ENCODE measurements around the gene ACOT7.
"Not testable (repeated sequence)": the region's sequence is repeated elsewhere in the genome, so short reads cannot be mapped to it uniquely, and the experiment has no call there.

ACOT7 gene, protein sequence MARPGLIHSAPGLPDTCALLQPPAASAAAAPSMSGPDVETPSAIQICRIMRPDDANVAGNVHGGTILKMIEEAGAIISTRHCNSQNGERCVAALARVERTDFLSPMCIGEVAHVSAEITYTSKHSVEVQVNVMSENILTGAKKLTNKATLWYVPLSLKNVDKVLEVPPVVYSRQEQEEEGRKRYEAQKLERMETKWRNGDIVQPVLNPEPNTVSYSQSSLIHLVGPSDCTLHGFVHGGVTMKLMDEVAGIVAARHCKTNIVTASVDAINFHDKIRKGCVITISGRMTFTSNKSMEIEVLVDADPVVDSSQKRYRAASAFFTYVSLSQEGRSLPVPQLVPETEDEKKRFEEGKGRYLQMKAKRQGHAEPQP
- total RNA-seq = 5.6 to 49.5 (median 6.0) reads per million in 3 experiments

DNA sequence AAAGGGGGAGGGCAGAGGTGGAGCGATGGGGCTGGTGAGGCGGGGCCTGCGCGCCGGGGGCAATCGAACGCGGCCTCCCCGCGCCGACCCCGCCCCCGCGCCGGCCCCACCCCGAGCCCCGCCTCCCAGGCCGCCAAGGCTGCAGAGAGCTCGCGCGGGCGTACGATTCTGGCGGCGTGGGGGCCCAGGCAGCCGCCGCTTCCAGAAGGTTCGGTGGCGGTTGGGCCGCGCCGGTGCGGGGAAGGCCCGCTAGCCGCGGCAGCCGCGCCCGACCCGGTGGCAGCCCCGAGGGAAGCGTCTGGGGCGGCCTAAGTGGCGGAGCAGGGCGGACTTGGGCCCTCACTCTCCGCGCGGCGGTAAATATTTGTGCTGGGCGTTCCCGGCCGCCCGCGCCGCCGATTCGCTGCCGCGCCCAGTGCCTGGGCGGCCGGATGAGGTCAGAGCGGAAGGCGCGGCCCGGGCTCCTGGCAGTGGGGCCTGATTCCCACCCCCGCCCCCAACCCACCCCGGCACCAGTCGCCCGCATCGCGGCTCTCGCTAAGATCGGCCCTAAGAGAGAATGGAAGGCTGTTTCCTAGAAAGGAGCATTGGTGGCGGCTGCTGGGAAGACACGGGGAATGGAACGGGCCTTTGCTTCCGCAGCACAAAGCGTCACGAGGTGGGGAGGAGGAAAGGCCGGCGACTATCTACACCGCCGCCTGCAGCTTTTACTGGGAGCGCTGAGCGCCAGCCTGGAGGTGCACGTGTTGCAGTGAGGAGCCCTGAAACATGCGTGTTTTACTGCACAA is at the start of gene ACOT7:
TSS of gene ACOT7 (minus strand) at position 368 of the 788 bp plus-strand sequence. CDS start 368 bp downstream, outside the sequence.
- DNase-seq = peak; percentile 90

DNA sequence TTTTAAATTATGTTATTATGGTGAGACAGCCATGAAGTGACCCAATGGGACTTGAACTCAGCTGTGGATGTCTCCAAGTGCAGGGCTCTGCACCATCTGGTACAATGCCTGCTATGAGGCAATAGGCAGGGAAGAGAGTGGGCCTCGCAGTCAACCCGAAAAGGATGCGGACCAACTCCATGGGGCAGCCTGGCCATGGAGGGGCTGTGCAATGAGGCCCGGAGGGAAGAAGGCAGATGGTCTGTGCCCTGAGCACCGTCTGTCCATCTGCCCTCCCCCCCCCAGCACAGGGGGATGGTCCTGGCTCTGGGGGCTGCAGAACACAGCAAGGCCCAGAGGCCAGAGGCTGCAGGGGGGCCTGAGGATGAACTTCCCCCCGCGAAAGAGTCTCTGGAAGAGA is 48.0 kb upstream of the ACOT7 start:
- DNase-seq = no peak

DNA sequence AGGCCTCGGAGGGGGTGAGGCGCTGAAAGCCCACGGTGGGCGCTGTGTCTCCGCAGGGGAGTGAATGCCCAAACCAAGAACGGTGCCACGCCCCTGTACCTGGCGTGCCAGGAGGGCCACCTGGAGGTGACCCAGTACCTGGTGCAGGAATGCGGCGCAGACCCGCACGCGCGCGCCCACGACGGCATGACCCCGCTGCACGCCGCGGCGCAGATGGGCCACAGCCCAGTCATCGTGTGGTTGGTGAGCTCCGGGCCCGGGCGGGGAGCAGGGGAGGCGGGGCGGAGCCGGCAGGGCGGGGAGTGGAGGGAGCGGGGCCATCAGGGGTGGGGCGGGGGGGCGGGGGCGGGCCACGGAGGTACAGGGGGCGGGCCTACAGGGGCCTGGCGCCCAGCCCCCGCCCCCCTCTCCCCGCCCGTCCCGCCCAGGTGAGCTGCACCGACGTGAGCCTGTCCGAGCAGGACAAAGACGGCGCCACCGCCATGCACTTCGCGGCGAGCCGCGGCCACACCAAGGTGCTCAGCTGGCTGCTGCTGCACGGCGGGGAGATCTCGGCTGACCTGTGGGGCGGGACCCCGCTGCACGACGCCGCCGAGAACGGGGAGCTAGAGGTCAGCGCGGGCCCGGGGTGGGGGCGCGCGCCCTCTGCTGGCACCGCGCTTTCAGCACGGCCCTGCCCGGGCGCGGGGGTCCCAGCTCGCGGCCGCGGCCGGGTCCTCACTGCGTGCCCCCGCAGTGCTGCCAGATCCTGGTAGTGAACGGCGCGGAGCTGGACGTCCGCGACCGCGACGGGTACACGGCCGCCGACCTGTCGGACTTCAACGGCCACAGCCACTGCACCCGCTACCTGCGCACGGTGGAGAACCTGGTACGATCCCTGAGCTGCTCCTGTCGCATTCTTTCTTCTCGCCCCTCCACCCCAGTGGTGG is 46.9 kb upstream of the ACOT7 start:
- DNase-seq = peak; percentile 65

DNA sequence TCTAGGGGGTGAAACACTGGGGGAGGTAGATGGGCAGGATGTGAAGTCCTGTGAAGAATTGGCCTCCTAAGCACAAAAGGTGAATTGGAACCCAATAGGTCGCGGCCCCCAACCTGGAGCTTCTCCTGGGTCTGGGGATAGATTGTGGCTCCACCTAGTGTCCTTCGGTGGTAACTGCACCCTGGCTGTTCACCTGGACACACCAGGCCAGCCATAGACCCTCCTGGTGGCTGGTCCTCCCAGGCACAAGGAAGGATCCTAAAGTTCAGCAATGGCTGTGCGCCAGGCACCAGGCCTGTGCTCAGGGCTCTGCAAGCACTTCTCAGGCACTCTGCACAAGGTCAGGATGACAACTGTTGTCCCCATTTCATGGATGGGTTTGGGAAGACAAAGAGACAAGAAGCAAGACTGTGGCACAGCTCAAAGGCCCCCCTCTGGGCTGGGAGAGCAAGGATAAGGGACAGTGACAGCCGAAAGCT is 44.5 kb upstream of the ACOT7 start:
- DNase-seq = peak; percentile 68

DNA sequence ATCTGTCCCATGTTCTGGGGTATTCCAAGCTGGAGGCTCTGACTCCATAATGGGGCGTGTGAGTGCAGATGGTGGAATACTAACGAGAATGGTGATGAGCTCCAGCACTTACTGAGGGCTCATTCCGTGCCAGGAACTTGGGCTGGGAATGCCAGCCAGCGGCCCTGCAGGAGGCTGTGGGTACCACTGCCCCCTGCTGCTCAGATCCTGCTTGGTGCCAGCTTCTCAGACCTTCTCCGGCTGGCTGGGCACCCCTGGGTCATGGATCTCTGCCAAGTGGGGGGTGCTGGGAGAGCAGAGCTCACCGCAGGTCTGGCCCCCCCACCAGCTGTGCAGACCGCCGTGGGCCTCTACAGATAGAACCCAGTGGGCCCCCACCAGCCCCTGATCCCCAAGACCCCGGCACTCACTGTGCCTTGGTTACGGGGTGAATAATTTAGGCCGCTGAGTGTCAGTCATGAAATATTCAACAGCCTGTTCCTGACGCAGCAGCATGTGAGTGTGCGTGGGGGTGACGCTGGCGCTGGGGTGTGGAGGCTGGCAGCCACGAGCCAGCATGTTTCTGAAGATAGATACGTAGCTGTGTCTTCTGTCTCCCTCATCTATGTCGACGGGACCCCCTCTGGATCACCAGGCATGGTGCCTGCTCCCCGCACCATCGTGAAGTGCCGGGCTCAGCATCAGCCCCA is 43.6 kb upstream of the ACOT7 start:
- DNase-seq = not testable (repeated sequence)

DNA sequence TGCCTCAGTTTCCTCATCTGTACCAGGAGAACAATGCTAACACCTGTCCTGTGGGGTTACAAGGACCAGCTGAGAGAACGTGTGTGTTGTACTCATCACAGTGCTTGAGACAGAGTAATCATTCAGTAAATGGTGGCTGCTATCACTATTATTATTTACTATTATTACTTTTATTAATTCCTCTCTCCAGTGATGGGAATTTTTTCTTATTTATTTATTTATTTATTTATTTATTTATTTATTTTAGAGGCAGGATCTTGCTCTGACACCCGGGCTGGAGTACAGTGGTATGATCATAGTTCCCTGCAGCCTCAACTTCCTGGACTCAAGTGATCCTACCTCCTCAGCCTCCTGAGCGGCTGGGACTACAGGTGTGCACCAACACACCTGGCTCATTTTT is 42.7 kb upstream of the ACOT7 start:
- DNase-seq = not testable (repeated sequence)

DNA sequence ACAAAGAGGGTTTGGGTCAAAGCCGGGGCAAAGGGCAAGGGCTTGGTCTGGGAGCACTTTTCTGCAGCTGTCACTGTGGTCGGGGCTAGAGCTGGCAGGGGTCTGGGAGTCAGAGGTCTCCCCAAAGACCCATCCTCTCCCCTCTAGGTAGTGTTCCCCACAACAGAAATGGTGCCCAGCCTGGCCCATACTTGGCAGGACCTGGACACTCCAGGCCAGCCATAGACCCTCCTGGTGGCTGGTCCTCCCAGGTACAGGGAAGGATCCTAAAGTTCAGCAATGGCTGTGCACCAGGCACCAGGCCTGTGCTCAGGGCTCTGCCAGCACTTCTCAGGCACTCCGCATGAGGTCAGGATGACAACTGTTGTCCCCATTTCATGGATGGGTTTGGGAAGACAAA is 42.0 kb upstream of the ACOT7 start:
- DNase-seq = no peak

DNA sequence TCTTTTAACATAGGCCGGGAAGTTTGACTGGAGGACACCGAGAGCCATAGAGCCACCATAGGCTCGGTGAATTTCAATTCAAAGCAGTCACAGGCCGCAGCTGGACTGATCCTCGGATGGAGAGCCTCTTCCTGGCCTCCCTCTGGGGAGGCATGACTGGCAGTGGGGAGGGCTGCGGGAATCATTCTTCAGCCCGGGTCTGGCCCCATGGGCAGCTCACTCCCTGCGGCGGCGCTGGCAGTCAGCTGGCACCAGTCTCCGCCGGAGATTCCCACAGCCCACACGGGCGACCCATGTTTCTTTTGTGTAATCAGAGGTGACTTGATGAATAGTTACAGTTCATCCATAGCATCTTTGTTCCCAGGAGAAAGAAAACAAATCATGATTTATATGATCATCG is 41.6 kb upstream of the ACOT7 start:
- no peak for DNase-seq

DNA sequence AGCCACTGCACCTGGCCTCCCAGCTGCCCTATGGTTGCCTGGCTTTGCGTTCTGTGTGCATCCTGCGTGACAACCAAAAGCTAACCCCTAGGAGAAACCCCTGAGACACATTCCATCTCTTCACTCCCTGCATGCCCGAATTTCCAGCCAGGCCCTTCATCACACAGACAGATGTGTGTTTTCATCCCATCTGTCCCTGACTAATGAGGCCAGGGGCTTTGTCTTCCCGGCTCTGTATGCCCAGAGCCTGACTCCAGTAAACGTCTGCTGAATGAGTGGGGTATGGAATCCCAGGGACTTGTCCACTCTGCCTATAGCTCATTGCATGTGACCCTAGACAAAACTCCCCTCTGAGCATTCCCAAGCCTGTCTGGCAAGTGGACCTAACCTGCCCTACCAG is 40.6 kb upstream of the ACOT7 start:
- DNase-seq = no peak

DNA sequence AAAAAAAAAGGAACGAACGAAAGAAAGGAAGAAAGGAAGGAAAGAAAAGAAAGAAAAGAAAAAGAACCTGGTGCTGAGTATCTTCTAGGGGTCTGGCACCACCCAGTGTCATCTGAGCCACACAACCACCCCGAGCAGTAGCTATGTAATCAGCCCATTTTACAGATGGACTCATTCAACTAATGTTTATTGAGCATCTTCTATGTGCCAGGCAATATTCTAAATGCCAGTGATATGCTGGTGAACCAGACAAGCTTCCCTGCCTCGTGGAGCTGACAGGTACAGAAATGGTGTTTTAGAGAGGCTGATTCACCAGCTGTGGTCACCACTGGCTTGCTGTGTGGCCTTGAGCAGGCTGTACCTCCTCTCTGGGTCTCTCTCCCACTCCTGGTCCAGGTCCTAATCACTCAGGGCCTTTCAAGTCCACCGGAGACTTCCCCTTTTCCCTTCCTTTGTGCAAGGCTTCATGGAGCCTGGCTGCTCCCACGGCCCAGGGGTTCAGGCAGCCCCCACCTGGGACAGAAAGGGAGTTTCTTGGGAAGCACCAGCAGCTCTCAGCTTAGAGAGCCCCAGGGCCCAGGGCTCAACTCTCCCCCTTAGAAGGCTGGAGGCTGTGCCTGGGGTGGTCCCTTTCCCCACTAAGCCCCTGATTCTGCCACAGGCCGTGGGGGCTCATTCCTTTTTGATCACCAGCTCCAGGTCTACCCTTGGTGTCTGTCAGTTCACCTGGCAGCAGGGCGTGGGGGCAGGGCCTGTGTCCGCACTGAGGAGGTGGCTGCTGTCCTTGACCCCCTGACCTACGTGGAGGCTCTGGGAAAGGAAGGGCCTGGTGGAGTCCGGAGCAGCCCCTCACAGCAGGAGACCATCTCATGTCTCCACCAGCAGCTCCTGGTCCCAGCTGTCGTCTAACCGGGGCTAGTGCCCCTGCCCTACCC is 38.3 kb upstream of the ACOT7 start:
- DNase-seq = not testable (repeated sequence)

DNA sequence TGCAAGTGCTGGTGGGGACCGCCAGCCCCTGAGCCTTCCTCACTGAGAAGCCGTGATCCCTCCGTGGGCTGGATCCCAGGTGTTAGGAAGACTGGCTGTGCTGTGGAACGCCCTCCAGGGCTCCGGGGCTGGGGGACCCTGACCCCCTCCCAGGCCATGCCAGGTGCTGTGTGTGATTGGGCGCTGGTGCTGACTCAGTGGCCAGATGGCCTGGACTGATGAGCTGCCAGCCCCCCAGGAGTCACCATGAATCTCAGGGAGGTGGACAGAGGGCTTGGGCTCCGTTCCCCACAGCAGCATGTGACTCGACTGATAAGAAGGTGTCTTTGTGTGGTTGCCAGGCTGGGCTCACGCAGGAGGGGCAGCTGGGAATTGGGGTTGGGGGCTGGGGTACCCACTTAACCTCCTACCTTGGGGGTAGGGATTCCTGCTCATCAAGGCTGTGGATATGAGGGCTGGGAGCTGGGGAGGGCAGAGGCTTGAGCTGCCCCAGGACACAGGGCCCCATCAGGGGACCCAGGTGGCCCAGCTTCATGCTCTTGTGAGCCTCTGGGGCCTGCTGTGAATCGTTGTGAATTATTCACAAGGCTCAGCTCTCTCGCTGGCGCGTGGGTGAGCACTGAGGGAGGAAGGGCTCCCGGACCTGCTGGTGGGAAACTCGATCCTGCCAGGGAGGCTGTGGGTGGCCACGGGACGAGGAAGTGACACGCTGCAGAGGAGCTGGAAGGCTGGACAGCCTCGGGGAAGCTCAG is 36.3 kb upstream of the ACOT7 start:
- DNase-seq = not testable (repeated sequence)

DNA sequence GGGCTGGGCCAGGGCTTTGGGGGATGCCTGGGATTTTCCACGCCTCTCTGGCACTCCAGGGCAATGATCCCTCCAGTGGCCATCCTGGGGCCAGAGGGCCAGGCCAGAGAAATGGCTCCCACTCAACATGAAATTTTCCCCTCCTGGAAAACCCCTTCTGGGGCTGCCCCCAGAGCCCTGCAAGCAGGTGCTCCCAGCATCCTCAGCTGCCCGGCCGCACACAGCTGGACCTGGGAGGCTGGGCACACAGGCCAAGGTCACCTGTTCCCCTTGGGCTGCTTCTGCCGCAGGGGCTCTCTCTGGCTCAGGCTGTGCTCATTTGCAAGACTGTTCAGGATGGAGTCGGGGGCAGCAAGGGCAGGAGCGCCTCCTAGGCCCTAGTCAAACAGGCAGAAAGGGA is 34.9 kb upstream of the ACOT7 start:
- not testable (repeated sequence) for DNase-seq

DNA sequence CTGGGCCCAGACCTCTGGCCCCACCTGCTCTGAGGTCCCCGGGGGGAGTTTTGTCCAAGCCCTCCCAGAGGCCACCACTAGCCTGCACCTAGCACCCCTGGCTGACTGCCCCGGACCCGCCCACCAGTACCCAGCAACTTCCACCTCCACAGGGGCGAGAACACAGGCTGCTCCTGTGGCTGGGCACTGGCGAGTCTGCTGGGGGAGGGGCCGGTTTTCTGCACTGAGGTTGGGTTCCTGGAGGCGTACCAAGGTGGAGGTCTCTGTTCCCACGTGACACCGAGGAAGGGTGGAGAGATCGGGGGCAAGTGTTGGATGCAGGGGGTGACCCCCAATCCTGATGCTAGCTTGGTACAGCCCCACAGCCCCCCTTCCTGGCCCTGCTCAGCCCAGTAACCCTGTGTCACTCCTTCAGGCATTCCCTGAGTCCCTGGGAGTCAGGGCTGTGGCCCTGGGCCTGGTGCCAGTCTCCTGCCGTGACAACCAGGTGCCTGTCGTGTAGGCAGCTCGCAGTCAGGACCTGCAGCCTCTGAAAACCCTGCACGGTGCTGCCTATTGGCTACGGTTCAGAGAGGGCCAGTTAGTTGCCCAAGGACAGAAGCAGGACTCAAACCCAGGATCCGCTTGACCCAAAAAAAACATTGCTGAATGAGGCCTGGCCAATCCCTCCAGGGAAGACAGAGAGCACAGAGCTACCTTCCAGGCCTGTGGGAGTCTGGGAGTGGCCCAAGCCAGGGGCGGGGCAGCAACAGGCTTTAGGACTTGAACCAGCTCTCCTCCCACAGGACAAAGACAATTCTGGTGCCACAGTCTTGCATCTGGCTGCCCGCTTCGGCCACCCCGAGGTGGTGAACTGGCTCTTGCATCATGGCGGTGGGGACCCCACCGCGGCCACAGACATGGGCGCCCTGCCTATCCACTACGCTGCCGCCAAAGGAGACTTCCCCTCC is 34.1 kb upstream of the ACOT7 start:
- no peak for DNase-seq

DNA sequence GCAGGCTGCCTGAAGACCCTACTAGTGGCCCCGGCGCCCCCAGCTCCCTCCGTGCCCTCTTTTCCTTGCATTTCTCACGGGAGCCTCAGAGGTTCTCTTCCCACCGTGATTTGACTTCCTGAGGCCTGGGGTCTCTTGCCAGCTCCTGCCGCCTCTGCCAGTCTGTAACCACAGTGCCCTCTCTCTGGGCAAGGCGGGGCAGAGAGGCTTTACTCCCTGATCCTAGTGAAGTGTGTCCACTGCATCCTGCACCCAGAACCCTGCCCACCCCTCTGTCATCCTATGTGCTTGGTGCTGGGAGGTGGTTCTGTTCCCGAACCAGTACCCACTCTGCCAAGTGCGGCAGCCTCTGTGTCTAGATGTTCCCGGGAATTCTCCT is 33.4 kb upstream of the ACOT7 start:
- DNase-seq = no peak

DNA sequence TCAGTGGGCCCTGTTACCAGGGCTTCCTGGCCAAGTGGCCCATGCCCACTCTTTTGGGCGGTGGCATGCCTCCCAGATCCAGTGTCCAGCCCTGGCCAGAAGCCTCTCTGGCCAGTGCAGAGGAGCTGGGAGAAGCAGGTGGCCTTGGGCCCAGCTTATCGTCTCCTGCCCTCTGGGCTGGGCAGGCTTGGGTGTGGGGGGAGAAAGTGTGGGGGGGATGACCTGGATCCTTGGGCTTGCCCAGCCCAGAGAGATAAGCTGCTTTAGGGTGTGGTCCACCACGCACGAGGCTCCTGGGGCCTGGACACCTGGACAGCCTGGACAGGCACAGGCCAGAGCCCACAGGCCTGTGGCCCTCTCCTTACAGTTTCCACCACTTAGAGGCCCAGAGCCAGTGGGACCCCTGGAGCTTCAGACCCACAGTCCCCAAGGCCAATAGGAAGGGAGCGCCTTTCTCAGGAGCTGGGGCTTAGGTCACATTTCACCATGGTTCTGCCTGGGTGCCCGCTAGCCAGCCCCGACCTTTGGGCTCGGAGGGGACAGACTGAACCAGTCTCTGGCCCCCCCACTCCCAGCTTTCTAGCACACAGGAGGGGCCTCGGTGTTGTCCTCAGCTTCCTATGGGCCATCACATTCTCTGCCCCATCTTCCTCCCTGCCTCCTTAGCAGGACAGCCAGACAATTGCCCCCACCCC is 32.9 kb upstream of the ACOT7 start:
- DNase-seq = no peak

DNA sequence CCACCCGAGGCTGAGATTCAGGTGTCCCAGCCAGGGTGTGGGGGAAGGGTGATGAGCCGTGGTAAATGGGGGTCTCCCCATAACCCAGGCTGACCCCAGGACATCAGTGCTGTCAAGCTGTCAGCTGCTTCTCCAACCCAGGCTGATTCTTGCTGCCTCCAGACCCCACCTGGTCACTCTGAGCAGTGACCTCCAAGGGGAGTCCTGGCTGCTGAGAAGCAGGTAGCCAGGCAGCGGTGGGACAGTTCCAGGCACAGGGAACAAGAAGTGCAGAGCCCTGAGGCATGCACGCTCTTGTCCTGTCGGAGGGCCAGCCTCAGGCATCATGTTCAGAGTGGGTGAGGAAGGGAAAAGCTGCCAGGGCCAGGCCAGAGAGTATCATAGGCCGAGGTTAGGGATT is 32.1 kb upstream of the ACOT7 start:
- no peak for DNase-seq

DNA sequence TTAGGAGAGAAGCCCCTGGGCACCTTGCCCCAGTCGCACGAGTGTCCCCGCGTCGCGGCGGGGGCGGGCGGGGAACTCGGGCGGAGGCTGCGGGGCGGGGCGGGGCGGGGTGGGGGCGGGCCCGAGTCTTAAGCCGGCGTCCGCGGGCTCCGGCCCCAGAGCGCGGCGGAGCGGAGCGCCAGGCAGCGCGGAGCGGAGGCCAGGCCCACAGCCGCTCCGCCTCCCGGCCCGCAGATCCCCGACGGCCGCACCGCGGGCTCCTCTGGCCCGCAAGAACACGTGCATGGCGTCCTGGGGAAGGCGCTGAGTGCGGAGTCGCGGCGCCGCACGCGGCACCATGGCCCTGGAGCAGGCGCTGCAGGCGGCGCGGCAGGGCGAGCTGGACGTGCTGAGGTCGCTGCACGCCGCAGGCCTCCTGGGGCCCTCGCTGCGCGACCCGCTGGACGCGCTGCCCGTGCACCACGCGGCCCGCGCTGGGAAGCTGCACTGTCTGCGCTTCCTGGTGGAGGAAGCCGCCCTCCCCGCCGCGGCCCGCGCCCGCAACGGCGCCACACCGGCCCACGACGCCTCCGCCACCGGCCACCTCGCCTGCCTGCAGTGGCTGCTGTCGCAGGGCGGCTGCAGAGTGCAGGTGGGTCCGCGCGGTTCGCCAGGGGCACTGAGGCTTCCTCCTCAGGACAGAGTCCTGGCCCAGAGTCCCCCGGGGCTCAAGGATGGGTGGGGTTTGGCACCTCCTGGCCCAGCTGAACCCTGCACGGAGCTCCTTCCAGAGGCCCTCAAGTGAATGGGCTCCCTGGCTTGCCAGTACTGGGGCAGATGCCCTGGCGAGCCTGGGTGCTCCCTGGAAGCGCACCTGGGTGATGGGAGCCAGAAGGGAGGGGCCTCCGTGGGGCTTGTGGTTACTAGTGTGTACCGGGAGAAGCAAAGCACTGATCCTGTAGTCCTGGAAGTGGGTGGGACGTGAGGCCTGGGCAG is 31.3 kb upstream of the ACOT7 start, which contains the start of gene ESPN:
TSS of gene ESPN (plus strand) at position 158 of the 975 bp plus-strand sequence. CDS start at position 338, 180 bp downstream.
- no peak for DNase-seq

Data from central memory CD4-positive, alpha-beta T cell (primary cell).